DMS153 treated with DMSO at 0.1 percent for 48 hours (cell line): ENCODE measurements around the gene LSS.
"Not testable (repeated sequence)": the region's sequence is repeated elsewhere in the genome, so short reads cannot be mapped to it uniquely, and the experiment has no call there.

Experiments used
- DNase-seq: peaks from one replicate; lab custom pipeline; 2025; ENCODE audit not compliant: unreplicated experiment; lab: John Stamatoyannopoulos, UW

LSS gene

GRCh38 chr21:46141767-46142581 lies 86.6 kb downstream of the LSS start:
- DNase-seq, result no peak

- not testable (repeated sequence) for DNase-seq
Measured at GRCh38 chr21:46140352-46141003, 88.1 kb downstream of the LSS start.

GRCh38 chr21:46139686-46140085 lies 88.9 kb downstream of the LSS start:
- no peak for DNase-seq

GRCh38 chr21:46138383-46138970 lies 90.1 kb downstream of the LSS start:
- no peak for DNase-seq
